ENCODE data around the gene CEP112. TPM values are rescaled to one million over a fixed set of nuclear protein-coding genes. Genes with fewer than 3 reads are reported as not detected.

The CEP112 gene
- polyA plus RNA-seq, 1 experiment, result 5.7 TPM

GRCh38 chr17:65807361-65807760, 384.6 kb downstream of the CEP112 start:
- no peak for DNase-seq (ENCODE audit: low read depth, low spot score)
- no peak overlapping the region for H3K27ac ChIP-seq (ENCODE audit: low read depth, low read length)
- ChIA-PET POLR2A (no interaction called here), CTCF (no interaction called here)
- no peaks in the 10 kb centered on the region for H3K27me3 ChIP-seq (ENCODE audit: control insufficient read depth, insufficient read depth, low read length)
- no peak for TF ChIP-seq CTCF (IDR thresholded peaks at IDR 0.05; ENCODE audit: low read depth, low read length)
- H3K9me3 ChIP-seq (ENCODE audit: control insufficient read depth, insufficient read depth, low read length), result peaks cover 7% of the 10 kb centered on the region; the same call in 1 of the 2 replicates
- H3K4me3 ChIP-seq (ENCODE audit: low read depth, low read length), result no peak overlapping the region

DNA sequence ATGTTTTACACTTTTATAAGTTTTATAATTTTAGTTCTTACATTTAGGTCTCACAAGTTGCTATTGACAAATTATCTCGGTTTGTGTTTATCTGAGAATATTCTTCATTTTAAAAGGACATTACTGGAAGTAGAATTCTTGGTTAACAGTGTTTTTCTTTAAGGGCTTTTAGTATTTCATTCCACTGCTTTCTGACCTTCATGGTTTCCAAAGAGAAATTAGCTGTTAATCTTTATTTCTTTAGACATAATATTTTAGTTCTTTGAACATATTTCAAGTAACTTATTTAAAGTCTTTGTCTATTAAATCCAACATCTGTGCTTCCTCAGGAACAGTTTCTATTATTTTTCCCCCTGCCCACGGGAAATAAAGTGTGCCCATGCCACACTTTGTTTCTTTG, 390.4 kb downstream of the CEP112 start:
- TF ChIP-seq CTCF (IDR thresholded peaks at IDR 0.05; ENCODE audit: low read depth, low read length), result no peak
- H3K27me3 ChIP-seq (ENCODE audit: control insufficient read depth, insufficient read depth, low read length), result no peaks in the 10 kb centered on the region
- ChIA-PET POLR2A (no interaction called here), CTCF (interaction anchor here (1.1 kb wide), 1 partner anchor 9 kb away, joined by 3 read pairs; no protein-coding TSS in a partner anchor)
- no peak overlapping the region for H3K4me3 ChIP-seq (ENCODE audit: low read depth, low read length)
- no peak for DNase-seq (ENCODE audit: low read depth, low spot score)
- H3K9me3 ChIP-seq (ENCODE audit: control insufficient read depth, insufficient read depth, low read length), result peaks cover 3% of the 10 kb centered on the region; the same call in 1 of the 2 replicates
- H3K27ac ChIP-seq (ENCODE audit: low read depth, low read length), result no peak overlapping the region

DNA sequence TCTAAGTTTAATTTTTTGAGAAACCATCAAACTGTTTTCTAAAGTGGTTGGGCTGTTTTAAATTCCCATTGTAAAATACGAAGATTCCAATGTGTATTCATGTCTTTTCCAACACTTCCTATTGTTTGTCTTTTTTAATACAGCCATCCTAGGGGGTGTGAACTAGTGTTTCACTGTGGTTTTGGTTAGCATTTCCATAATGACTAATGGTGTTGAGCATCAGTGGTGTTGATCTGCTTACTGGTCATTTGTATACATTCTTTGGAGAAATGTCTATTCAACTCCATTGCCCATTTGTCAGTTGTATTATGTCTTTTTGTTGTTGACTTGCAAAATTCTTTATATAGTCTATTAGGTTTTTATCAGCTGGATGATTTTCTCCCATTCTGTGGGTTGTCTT, 391.3 kb downstream of the CEP112 start:
- POLR2A ChIA-PET, result no interaction called here
- no peak for TF ChIP-seq CTCF (IDR thresholded peaks at IDR 0.05; ENCODE audit: low read depth, low read length)
- no peak for DNase-seq (ENCODE audit: low read depth, low spot score)
- CTCF ChIA-PET, result no interaction called here
- Histone ChIP-seq H3K4me3 (ENCODE audit: low read depth, low read length) (no peak overlapping the region), H3K27ac (ENCODE audit: low read depth, low read length) (no peak overlapping the region), H3K9me3 (ENCODE audit: control insufficient read depth, insufficient read depth, low read length) (peaks cover 3% of the 10 kb centered on the region; the same call in 1 of the 2 replicates), H3K27me3 (ENCODE audit: control insufficient read depth, insufficient read depth, low read length) (no peaks in the 10 kb centered on the region)

DNA sequence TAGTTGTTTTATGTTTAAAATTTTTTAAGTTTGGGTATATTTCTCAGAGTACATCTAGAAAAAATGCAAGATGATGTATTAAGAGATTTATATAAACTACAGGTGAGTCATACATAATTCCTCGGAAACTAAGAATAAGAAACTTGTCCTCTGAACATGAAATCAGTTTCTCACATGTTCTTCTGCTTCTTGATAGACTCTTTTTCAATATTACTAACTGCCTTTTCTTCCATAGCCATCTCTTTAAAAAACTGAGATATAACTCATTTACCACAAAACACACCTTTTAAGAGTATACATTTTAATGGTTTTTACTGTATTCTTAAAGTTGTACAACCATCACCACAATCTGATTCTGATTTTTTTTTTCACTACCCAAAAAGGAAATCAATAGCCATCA, 392.1 kb downstream of the CEP112 start:
- Histone ChIP-seq H3K9me3 (ENCODE audit: control insufficient read depth, insufficient read depth, low read length) (peaks cover 3% of the 10 kb centered on the region; the same call in 1 of the 2 replicates), H3K4me3 (ENCODE audit: low read depth, low read length) (no peak overlapping the region), H3K27me3 (ENCODE audit: control insufficient read depth, insufficient read depth, low read length) (no peaks in the 10 kb centered on the region), H3K27ac (ENCODE audit: low read depth, low read length) (no peak overlapping the region)
- ChIA-PET CTCF (no interaction called here), POLR2A (no interaction called here)
- no peak for DNase-seq (ENCODE audit: low read depth, low spot score)
- TF ChIP-seq CTCF (IDR thresholded peaks at IDR 0.05; ENCODE audit: low read depth, low read length), result no peak

- Histone ChIP-seq H3K27me3 (ENCODE audit: control insufficient read depth, insufficient read depth, low read length) (no peaks in the 10 kb centered on the region), H3K27ac (ENCODE audit: low read depth, low read length) (no peak overlapping the region), H3K9me3 (ENCODE audit: control insufficient read depth, insufficient read depth, low read length) (peaks cover 3% of the 10 kb centered on the region; the same call in 1 of the 2 replicates), H3K4me3 (ENCODE audit: low read depth, low read length) (no peak overlapping the region)
- DNase-seq (ENCODE audit: low read depth, low spot score), result no peak
- ChIA-PET POLR2A (no interaction called here), CTCF (no interaction called here)
- no peak for TF ChIP-seq CTCF (IDR thresholded peaks at IDR 0.05; ENCODE audit: low read depth, low read length)
Measured at GRCh38 chr17:65799454-65799853, 392.5 kb downstream of the CEP112 start.

Measured in AG04450 (cell line).